Thoracic aorta (tissue), 2 donors: ENCODE data around the gene CD300E. TPM values are rescaled to one million over a fixed set of nuclear protein-coding genes. Genes with fewer than 3 reads are reported as not detected.

Experiments
- ATAC-seq: fragments of 150-250 bp; one replicate; pipeline ENCODE4 v1.8.0; 2017; ENCODE audit warnings: low read depth; ENCODE audit not compliant: insufficient number of reproducible peaks, low FRiP score
- DNase-seq: peaks from one replicate; pipeline ENCODE4 v3.0.0-alpha.2; 2020; ENCODE audit warnings: low spot score
- H3K27ac ChIP-seq, 2 donors: fragments of 200-600 bp; sonication (generic); 1 replicate in 1 of 2; 2 replicates in 1 of 2; pipeline ENCODE4 v1.5.1; 2016; ENCODE audit warnings: mild to moderate bottlenecking in 2 of 2, moderate library complexity in 2 of 2
- H3K27me3 ChIP-seq: fragments of 200-600 bp; sonication (generic); replicated peaks from 2 replicates; pipeline ENCODE4 v1.6.0; 2016; ENCODE audit warnings: mild to moderate bottlenecking; ENCODE audit not compliant: insufficient read depth
- H3K36me3 ChIP-seq: fragments of 200-600 bp; sonication (generic); one replicate; pipeline ENCODE4 v1.5.1; 2016
- H3K4me1 ChIP-seq, 2 donors: fragments of 200-600 bp; sonication (generic); 1 replicate in 1 of 2; 2 replicates in 1 of 2; pipeline versions ENCODE4 v1.5.1 to v1.6.0; 2016; ENCODE audit warnings: low read depth in 2 of 2, mild to moderate bottlenecking in 1 of 2; ENCODE audit not compliant: control insufficient read depth in 1 of 2
- H3K4me3 ChIP-seq: fragments of 200-600 bp; sonication (generic); 2 replicates; pipeline ENCODE4 v1.5.1; 2016; ENCODE audit warnings: mild to moderate bottlenecking
- H3K9me3 ChIP-seq: fragments of 200-600 bp; sonication (generic); 2 replicates; pipeline ENCODE4 v1.5.1; 2016
- CTCF ChIP-seq: fragments of 200-600 bp; sonication (generic); IDR thresholded peaks from one replicate; pipeline ENCODE4 v1.5.1; 2019; ENCODE audit warnings: antibody characterized with exemption
- total RNA-seq, 2 donors: library from RNA; depleted of rRNA; stranded (reverse); fragments of >200 nt; gene quantifications; one replicate each; pipeline versions ENCODE4 v1.1.0 to v1.2.3, GENCODE V29; 2016

CD300E gene
- total RNA-seq, 2 donors from 2014 or later, result 0.14 to 10.4 TPM

- ATAC-seq, result no peak
- no peak for TF ChIP-seq CTCF
- H3K9me3 ChIP-seq, result no peaks in the 10 kb centered on the region
- H3K36me3 ChIP-seq, result no peaks in the 10 kb centered on the region
- H3K27ac ChIP-seq, result no peak overlapping the region
- no peak overlapping the region for H3K4me3 ChIP-seq
- DNase-seq, result no peak
- no peaks in the 10 kb centered on the region for H3K4me1 ChIP-seq
- no peaks in the 10 kb centered on the region for H3K27me3 ChIP-seq
These were observed 5.1 kb downstream of the CD300E start for GRCh38 chr17:74618451-74618850.

- Histone ChIP-seq H3K4me1 (no peaks in the 10 kb centered on the region), H3K27ac (no peak overlapping the region), H3K36me3 (no peaks in the 10 kb centered on the region), H3K4me3 (no peak overlapping the region), H3K27me3 (no peaks in the 10 kb centered on the region), H3K9me3 (no peaks in the 10 kb centered on the region)
- no peak for TF ChIP-seq CTCF
- no peak for DNase-seq
- no peak for ATAC-seq
These were observed 6.8 kb downstream of the CD300E start for GRCh38 chr17:74616696-74617095.

- no peaks in the 10 kb centered on the region for H3K4me1 ChIP-seq
- H3K27me3 ChIP-seq, result no peaks in the 10 kb centered on the region
- no peaks in the 10 kb centered on the region for H3K9me3 ChIP-seq
- DNase-seq, result no peak
- H3K36me3 ChIP-seq, result no peaks in the 10 kb centered on the region
- ATAC-seq, result no peak
- TF ChIP-seq CTCF, result no peak
- no peak overlapping the region for H3K4me3 ChIP-seq
- H3K27ac ChIP-seq, result no peak overlapping the region
These were observed 11.5 kb downstream of the CD300E start for GRCh38 chr17:74612046-74612445.

GRCh38 chr17:74610108-74610507 lies 13.4 kb downstream of the CD300E start:
- Histone ChIP-seq H3K4me1 (peaks cover 0 to 4% of the 10 kb centered on the region in 2 donors), H3K9me3 (no peaks in the 10 kb centered on the region), H3K36me3 (no peaks in the 10 kb centered on the region), H3K27me3 (no peaks in the 10 kb centered on the region), H3K4me3 (no peak overlapping the region), H3K27ac (no peak overlapping the region)
- ATAC-seq (no peak), DNase-seq (no peak)
- no peak for TF ChIP-seq CTCF

- no peak for ATAC-seq
- no peak for TF ChIP-seq CTCF
These were observed 15.0 kb downstream of the CD300E start for GRCh38 chr17:74608511-74608910.

More at GRCh38 chr17:74608511-74608910, 15.0 kb downstream of the CD300E start:
- H3K36me3 ChIP-seq, result no peaks in the 10 kb centered on the region
- H3K27ac ChIP-seq, result no peak overlapping the region
- H3K27me3 ChIP-seq, result no peaks in the 10 kb centered on the region
- H3K4me1 ChIP-seq, result peaks cover 0 to 6% of the 10 kb centered on the region in 2 donors
- DNase-seq, result no peak
- H3K4me3 ChIP-seq, result no peak overlapping the region
- no peaks in the 10 kb centered on the region for H3K9me3 ChIP-seq
